NCI-H1092 (cell line): Measurements from ENCODE around the gene GAB1.

Experiments
- DNase-seq: peaks from one replicate; lab custom pipeline; 2025; lab: John Stamatoyannopoulos, UW

GAB1 gene

GRCh38 chr4:143358923-143359643 is 22.4 kb downstream of the GAB1 start:
- no peak for DNase-seq

- DNase-seq: no peak
Observed at GRCh38 chr4:143359644-143360193, 23.0 kb downstream of the GAB1 start.

DNA sequence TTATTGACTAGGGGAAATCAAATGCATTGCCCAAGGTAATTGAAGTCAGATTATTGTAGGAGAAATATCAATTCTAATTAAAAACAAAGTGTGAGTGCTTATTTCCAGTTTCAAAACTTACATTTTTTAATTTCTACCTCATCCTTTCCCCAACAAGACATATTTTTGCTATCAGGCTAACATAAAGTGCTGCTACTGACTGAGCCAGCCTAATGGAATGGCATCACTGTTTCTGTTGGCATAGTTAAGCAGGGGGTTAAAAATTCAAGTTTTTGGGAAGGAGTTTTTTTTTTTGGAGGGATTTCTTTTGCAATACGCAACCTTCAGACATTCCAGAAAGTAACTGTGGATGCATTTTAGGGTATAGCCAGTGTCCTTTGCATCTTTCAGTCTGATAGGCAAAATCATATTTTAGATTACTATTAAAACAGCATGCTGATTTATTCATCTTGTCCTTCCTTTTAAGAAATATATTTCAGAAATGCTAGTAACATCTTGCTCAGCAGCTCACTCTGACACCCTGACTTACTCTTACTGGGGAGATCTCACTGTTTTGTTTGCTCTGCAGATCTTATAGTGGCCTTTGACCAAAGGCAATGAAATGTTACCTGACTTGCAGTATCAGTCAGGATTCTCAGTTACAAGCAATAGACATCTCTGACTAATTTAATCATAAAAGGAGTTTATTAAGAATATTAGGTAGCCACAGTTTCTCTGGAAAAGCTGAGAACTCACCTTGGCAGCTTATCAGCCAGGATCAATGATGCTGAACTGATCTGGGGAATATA is 24.4 kb downstream of the GAB1 start:
- no peak for DNase-seq

DNA sequence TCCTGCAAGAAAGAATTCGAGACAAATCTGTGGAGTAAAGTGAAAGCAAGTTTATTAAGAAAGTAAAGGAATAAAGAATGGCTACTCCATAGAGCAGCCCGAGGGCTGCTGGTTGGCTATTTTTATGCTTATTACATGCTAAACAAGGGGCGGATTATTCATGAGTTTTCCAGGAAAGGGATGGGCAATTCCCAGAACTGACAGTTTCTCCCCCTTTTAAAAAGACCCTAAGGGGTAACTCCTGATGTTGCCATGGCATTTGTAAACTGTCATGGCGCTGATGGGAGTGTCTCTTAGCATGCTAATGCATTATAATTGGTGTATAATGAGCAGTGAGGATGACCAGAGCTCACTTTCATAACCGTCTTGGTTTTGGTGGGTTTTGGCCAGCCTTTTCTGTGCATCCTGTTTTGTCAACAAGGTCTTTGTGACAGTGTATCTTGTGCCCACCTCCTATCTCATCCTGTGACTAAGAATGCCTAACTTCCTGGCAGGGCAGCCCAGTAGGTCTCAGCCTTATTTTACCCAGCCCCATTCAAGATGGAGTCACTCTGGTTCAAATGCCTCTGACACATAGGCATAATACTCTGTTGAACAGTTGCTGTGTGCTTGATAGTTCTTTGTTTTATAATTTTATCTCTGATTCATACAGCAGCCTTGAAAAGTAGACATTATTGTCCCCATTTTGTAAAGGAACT is 25.8 kb downstream of the GAB1 start:
- DNase-seq: no peak

DNA sequence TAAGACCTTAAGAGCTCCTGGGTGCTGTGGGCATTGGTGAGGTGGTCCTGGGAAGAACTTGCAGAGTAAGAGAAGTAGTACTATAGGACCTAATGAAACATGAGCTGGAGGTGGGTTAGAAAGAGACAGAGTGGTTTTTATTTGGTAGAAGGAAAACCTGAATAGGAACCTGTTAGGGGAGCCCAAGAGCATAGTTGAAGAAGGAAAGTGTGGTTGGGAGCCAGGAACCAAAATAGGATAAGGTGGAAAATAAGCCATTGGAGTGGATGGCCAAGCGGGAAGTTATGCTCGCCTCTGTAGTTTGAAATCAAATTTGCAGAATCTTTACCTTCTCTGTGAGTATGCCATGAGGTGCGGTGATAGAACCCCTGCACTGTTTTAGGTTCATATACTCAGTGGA is 26.7 kb downstream of the GAB1 start:
- DNase-seq: no peak

DNA sequence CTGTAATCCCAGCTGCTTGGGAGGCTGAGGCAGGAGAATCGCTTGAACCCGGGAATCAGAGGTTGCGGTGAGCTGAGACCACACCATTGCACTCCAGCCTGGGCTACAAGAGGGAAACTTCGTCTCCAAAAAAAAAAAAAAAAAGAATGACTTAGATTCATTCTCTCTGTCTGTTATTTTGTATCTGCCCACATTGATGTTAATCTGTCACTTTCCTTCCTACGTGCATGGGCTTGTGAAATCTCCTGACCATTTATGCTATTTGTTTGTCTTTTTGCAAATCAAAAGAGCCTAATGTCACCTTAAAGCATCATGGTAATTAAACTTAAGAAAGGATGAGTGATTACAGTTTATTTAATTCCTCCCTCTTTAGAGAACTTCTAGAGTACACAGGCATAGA is 27.4 kb downstream of the GAB1 start:
- DNase-seq: no peak

DNA sequence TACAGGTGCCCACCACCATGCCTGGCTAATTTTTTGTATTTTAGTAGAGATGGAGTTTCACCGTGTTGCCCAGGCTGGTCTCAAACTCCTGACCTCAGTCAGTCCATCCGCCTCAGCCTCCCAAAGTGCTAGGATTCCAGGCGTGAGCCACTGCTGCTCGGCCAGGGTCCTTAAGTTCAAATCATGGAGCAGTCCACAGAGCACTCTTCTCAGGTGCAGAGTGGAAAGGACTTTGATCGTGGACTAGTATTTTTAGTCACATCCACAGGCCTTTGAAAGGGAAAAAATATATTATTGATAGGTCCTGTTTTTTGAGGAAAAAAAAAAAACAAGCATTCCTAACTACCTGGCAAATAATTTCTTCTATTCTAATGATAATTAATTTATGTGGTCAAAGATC is 31.2 kb downstream of the GAB1 start:
- DNase-seq: no peak

GRCh38 chr4:143369552-143369951 is 32.9 kb downstream of the GAB1 start:
- no peak for DNase-seq

DNA sequence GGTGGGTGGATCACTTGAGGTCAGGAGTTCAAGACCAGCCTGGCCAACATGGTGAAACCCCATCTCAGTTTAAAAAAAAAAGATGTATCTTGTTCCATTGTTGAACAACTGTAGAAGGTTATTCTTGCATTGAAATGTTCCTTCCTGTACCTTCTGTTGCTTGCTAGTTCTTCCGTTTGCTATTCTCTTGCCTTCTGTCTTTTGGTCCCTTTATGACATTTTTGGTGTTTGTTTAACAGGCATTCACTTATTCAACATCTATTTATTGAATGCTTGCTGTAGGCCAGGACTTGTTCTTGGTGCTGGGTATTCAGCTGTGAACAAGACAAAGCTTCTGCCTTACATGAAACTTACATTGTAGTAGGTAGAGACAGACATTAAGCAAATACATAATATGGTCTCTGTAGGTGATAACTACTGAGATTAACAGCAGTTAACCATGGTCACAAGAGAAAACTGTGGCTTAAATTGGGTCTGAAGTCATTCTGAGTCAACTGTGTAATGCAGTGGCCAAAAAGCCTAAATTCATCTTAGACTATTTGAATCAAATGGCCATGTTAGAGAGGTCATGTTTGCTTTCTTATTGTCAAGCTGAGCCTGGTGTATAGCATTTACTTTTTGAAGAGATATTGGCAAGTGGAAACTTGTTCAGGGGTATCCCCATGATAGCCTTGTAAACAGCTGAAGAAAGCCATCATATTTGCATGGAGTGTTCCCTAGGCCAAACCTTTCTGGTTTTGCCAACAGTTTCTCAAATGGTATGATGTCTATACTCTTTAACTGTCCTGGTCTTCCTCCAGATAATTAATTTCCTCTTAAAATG is 35.6 kb downstream of the GAB1 start:
- DNase-seq: no peak

GRCh38 chr4:143374255-143374654 is 37.6 kb downstream of the GAB1 start:
- no peak for DNase-seq

GRCh38 chr4:143374771-143375170 is 38.1 kb downstream of the GAB1 start:
- no peak for DNase-seq

GRCh38 chr4:143375326-143376073 is 38.8 kb downstream of the GAB1 start:
- DNase-seq: peak; percentile 8

- DNase-seq: no peak
Observed at GRCh38 chr4:143377611-143378099, 41.0 kb downstream of the GAB1 start.

DNA sequence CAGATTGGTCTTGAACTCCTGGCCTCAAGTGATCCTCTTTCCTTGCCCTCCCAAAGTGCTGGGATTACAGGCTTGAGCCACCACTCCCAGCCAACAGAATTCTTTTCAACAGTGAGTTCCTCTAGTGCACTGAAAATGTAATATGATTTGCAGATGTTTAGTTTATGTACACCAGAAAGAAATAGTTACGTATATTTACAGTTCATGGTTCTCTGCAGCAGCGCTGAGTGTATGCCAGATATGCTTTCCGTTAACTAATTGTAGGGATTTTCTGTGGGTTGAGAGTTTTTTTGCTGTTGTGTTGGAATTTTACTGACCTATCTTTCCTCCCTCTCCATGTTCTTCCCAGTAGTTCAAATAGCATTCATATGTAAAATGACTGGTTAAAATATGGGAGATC is 44.0 kb downstream of the GAB1 start:
- no peak for DNase-seq

- DNase-seq: no peak
Observed at GRCh38 chr4:143381189-143382118, 44.8 kb downstream of the GAB1 start.

- no peak for DNase-seq
Observed at GRCh38 chr4:143382596-143382995, 45.9 kb downstream of the GAB1 start.

DNA sequence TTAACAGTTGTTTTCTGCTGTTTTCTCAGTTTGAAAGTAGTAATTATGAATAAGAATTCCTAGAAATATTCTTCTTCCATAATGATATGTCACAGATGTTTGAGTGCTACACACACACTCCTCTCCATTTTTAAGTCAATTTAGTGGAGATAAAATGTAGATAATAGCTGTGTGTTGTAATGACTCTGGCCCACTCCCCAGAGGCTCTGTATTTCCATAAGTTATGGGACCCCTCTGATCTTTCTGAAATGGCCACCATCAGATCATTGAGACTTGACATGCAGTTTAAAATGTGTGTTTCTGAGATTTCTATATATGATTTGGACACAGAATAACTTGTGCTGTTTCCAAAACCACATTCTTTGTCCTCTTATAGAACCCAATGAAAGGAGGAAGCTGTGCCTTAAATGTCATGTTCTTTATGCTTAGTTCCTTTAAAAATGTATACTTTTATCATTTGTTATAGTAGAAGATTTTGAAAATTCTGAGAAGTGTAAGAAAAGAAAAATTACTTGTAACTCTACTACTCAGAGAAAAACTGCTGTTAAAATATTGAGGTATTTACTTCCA is 46.4 kb downstream of the GAB1 start:
- no peak for DNase-seq

DNA sequence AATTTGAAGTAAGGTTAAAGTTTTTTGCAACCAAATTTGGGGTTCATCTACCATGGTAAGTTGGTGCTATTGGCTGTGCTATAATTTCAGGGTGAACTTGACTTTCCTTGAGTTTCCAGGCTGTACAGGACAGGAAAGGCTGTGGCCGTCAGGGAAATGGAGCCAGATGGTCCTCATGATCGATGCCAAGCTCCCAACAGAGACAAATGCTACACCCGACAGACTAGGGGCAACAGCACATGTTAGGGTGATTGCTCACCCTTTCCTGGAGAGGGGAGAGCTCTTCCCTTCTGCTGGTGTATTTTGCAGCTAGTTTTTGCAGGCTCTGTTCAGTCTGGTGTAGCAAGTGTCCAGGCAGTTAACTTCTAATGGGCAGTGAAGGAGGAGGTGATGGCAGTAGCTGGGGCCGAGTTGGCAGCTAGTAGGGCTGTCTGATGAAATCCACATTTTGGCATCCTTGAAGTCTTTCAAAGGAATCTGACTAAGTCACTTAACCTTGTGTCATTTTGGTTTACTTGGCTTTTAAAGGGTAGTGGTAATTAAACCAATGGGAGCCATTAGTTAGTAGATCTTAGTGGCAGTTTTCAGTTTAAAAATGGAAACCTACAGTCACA is 47.8 kb downstream of the GAB1 start:
- no peak for DNase-seq

- no peak for DNase-seq
Observed at GRCh38 chr4:143386812-143387211, 50.1 kb downstream of the GAB1 start.
